ENCODE results near the gene PSAPL1. TPM values are rescaled to one million over a fixed set of nuclear protein-coding genes. Genes with fewer than 3 reads are reported as not detected.

PSAPL1 gene
- polyA plus RNA-seq, 1 donor from 2014 or later: not detected

DNA sequence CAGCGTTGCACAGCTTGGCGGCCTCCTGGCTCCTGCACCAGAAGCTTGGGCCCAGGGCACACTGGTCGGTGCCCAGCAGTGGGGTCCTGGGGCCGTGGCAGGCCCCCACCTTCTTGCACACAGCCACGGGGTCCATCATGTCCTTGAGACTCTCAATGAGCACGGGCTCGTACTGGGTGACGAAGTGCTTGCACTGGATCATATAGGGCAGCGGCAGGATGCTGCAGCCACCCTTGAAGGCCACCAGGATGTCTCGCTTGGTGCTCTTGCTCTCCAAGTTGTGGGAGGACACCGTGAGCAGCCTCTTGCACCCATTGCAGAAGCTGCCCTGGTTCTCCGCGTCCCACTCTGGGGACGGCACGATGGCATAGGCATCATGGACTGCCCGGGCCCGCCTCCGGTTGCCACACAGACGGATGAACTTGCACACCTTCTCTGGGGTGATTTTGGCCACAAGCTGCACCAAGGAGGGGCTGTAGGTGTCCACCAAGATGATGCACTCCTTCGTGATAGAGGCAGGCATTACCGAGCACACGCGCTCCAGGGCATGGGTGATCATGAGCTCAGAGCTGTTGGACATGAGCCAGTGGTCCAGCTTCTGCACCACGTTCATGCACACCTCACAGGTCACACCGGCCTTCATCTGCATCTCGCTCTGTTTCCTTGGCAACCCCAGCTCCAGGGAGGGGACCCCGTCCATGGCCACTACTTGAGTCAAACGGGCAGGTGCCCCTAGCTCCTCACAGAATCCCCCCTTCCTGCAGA, 1.2 kb downstream of the PSAPL1 start:
- Histone ChIP-seq H3K9ac (ENCODE audit: low read length) (no peak overlapping the region), H3K27me3 (ENCODE audit: insufficient read depth, low read depth, low read length) (no peaks in the 10 kb centered on the region), H3K27ac (ENCODE audit: low read length) (no peak overlapping the region), H3K36me3 (ENCODE audit: insufficient read depth, low read length) (no peaks in the 10 kb centered on the region), H4K20me1 (ENCODE audit: insufficient read depth) (no peaks in the 10 kb centered on the region), H2AFZ (ENCODE audit: low read depth, low read length) (no peak overlapping the region), H3F3A (ENCODE audit: insufficient read depth, low read length, poor library complexity, severe bottlenecking) (no peaks in the 10 kb centered on the region), H3K4me3 (ENCODE audit: low read length) (no peak overlapping the region), H3K9me2 (ENCODE audit: insufficient read depth, low read length) (no peaks in the 10 kb centered on the region), H3K79me2 (replicated peaks; ENCODE audit: insufficient read depth, low read length) (no peaks in the 10 kb centered on the region), H3K9me3 (ENCODE audit: low read length) (no peaks in the 10 kb centered on the region), H3K4me2 (ENCODE audit: low read length) (no peak overlapping the region)
- TF ChIP-seq, protein P1, sequence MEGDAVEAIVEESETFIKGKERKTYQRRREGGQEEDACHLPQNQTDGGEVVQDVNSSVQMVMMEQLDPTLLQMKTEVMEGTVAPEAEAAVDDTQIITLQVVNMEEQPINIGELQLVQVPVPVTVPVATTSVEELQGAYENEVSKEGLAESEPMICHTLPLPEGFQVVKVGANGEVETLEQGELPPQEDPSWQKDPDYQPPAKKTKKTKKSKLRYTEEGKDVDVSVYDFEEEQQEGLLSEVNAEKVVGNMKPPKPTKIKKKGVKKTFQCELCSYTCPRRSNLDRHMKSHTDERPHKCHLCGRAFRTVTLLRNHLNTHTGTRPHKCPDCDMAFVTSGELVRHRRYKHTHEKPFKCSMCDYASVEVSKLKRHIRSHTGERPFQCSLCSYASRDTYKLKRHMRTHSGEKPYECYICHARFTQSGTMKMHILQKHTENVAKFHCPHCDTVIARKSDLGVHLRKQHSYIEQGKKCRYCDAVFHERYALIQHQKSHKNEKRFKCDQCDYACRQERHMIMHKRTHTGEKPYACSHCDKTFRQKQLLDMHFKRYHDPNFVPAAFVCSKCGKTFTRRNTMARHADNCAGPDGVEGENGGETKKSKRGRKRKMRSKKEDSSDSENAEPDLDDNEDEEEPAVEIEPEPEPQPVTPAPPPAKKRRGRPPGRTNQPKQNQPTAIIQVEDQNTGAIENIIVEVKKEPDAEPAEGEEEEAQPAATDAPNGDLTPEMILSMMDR (IDR thresholded peaks at IDR 0.05; ENCODE audit: poor library complexity, severe bottlenecking): no peak
- TF ChIP-seq RAD21 (conservative IDR thresholded peaks at IDR 0.05) (no peak), POLR2AphosphoS5 (IDR thresholded peaks at IDR 0.05) (no peak), EP300 (conservative IDR thresholded peaks at IDR 0.05; ENCODE audit: poor library complexity, severe bottlenecking) (no peak), TAF1 (IDR thresholded peaks at IDR 0.05; ENCODE audit: low read depth) (no peak), MXI1 (conservative IDR thresholded peaks at IDR 0.05; ENCODE audit: poor library complexity, severe bottlenecking) (no peak), EZH2 (IDR thresholded peaks at IDR 0.05; ENCODE audit: borderline replicate concordance, insufficient read depth, low read length, poor library complexity, severe bottlenecking) (no peak)

DNA sequence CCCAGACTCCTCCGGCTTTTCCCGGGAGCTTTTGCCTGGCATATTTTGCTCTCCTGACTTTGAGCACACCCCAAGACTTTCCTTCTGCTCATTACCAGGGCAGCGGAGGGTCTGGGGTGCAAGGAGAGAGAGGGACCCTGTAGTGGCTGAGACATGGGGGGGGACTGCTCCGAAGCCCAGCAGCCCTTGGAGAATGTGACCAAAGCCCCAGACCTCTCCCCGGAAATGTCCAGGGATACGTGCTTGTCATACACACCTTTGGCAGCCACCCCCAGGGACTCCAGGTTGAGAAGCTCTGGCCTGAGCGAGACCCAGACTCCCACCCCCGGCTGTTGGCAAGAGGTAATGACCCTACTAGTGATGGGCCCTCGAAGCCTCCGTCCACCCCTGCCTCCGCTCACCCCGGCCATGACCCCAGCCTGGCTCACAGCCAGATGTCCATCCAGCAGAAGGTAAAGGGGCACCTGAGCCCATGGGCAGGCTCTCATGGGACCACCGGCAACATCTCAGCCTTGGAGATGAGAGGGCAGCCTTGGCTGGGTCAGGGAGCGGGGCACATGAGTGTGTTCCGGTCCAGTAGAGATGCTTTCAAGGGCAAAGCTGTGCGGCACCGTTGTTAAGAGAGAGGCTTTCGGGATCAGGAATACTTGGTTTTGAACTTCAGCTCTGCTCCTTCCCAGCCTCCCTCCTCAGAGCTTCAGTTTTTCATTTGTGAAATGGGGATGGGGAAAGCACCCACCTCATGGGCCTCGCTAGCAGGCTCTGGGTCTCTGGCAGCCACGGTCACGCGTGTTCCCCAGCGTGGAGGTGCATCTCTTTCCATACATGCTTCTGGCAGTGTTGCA, 2.0 kb downstream of the PSAPL1 start:
- Histone ChIP-seq H3F3A (ENCODE audit: insufficient read depth, low read length, poor library complexity, severe bottlenecking) (no peaks in the 10 kb centered on the region), H3K27me3 (ENCODE audit: insufficient read depth, low read depth, low read length) (no peaks in the 10 kb centered on the region), H4K20me1 (ENCODE audit: insufficient read depth) (no peaks in the 10 kb centered on the region), H3K9me3 (ENCODE audit: low read length) (no peaks in the 10 kb centered on the region), H3K9ac (ENCODE audit: low read length) (no peak overlapping the region), H3K79me2 (replicated peaks; ENCODE audit: insufficient read depth, low read length) (no peaks in the 10 kb centered on the region), H3K9me2 (ENCODE audit: insufficient read depth, low read length) (no peaks in the 10 kb centered on the region), H3K4me3 (ENCODE audit: low read length) (no peak overlapping the region), H3K36me3 (ENCODE audit: insufficient read depth, low read length) (no peaks in the 10 kb centered on the region), H3K4me2 (ENCODE audit: low read length) (no peak overlapping the region), H2AFZ (ENCODE audit: low read depth, low read length) (no peak overlapping the region), H3K27ac (ENCODE audit: low read length) (no peak overlapping the region)
- TF ChIP-seq RAD21 (conservative IDR thresholded peaks at IDR 0.05): no peak
- TF ChIP-seq, protein P2, sequence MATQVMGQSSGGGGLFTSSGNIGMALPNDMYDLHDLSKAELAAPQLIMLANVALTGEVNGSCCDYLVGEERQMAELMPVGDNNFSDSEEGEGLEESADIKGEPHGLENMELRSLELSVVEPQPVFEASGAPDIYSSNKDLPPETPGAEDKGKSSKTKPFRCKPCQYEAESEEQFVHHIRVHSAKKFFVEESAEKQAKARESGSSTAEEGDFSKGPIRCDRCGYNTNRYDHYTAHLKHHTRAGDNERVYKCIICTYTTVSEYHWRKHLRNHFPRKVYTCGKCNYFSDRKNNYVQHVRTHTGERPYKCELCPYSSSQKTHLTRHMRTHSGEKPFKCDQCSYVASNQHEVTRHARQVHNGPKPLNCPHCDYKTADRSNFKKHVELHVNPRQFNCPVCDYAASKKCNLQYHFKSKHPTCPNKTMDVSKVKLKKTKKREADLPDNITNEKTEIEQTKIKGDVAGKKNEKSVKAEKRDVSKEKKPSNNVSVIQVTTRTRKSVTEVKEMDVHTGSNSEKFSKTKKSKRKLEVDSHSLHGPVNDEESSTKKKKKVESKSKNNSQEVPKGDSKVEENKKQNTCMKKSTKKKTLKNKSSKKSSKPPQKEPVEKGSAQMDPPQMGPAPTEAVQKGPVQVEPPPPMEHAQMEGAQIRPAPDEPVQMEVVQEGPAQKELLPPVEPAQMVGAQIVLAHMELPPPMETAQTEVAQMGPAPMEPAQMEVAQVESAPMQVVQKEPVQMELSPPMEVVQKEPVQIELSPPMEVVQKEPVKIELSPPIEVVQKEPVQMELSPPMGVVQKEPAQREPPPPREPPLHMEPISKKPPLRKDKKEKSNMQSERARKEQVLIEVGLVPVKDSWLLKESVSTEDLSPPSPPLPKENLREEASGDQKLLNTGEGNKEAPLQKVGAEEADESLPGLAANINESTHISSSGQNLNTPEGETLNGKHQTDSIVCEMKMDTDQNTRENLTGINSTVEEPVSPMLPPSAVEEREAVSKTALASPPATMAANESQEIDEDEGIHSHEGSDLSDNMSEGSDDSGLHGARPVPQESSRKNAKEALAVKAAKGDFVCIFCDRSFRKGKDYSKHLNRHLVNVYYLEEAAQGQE (IDR thresholded peaks at IDR 0.05; ENCODE audit: borderline replicate concordance): no peak
- TF ChIP-seq EZH2 (IDR thresholded peaks at IDR 0.05; ENCODE audit: borderline replicate concordance, insufficient read depth, low read length, poor library complexity, severe bottlenecking): no peak
- TF ChIP-seq MXI1 (conservative IDR thresholded peaks at IDR 0.05; ENCODE audit: poor library complexity, severe bottlenecking): no peak
- no peak for TF ChIP-seq SMC3 (conservative IDR thresholded peaks at IDR 0.05; ENCODE audit: poor library complexity)
- TF ChIP-seq EP300 (conservative IDR thresholded peaks at IDR 0.05; ENCODE audit: poor library complexity, severe bottlenecking): no peak
